OCI-LY1 (cell line): ENCODE results near the gene SLC29A1.

Experiments used
- H2AFZ ChIP-seq: fragments of 200-600 bp; sonication (generic), shearing (Covaris generic); 2 replicates; pipeline ENCODE4 v1.6.0; 2014; ENCODE audit warnings: antibody characterized with exemption, mild to moderate bottlenecking, low read length
- H3F3A ChIP-seq: fragments of 200-600 bp; sonication (generic), shearing (Covaris generic); 2 replicates; pipeline ENCODE4 v1.6.0; 2014; ENCODE audit warnings: mild to moderate bottlenecking, antibody characterized with exemption, low read length, moderate library complexity; ENCODE audit not compliant: insufficient read depth
- H3K27ac ChIP-seq: fragments of 200-600 bp; sonication (generic); 2 replicates; pipeline ENCODE4 v1.5.1; 2014; ENCODE audit warnings: low read length, mixed run types, mild to moderate bottlenecking, low read depth; ENCODE audit not compliant: poor library complexity, severe bottlenecking
- H3K27me3 ChIP-seq: fragments of 200-600 bp; sonication (generic); 2 replicates; pipeline ENCODE4 v1.6.0; 2014; ENCODE audit warnings: antibody characterized with exemption, mild to moderate bottlenecking, low read length, moderate library complexity; ENCODE audit not compliant: insufficient read depth
- H3K36me3 ChIP-seq: fragments of 200-600 bp; sonication (generic); 2 replicates; pipeline ENCODE4 v1.6.1; 2014; ENCODE audit warnings: mild to moderate bottlenecking, antibody characterized with exemption, low read length, moderate library complexity, mixed read lengths; ENCODE audit not compliant: insufficient read depth
- H3K4me1 ChIP-seq: fragments of 200-600 bp; sonication (generic); 2 replicates; pipeline ENCODE4 v1.5.1; 2014; ENCODE audit warnings: mild to moderate bottlenecking, low read length, moderate library complexity; ENCODE audit not compliant: insufficient read depth, severe bottlenecking
- H3K4me2 ChIP-seq: fragments of 200-600 bp; sonication (generic), shearing (Covaris generic); 2 replicates; pipeline ENCODE4 v1.6.1; 2014; ENCODE audit warnings: low read length
- H3K4me3 ChIP-seq: fragments of 200-600 bp; sonication (generic); 2 replicates; pipeline ENCODE4 v1.5.1; 2014; ENCODE audit warnings: low read length, low read depth, mild to moderate bottlenecking, mixed read lengths; ENCODE audit not compliant: poor library complexity, severe bottlenecking
- H3K79me2 ChIP-seq: fragments of 200-600 bp; shearing (Covaris generic); 2 replicates; pipeline ENCODE4 v1.6.1; 2016; ENCODE audit warnings: mixed run types, low read length, mixed read lengths; ENCODE audit not compliant: insufficient read depth
- H3K9ac ChIP-seq: fragments of 200-600 bp; sonication (generic), shearing (Covaris generic); 2 replicates; pipeline ENCODE4 v1.6.1; 2014; ENCODE audit warnings: mild to moderate bottlenecking, low read length, mixed read lengths
- H3K9me2 ChIP-seq: fragments of 200-600 bp; sonication (generic), shearing (Covaris generic); 2 replicates; pipeline ENCODE4 v1.6.1; 2014; ENCODE audit warnings: low read depth, mild to moderate bottlenecking, low read length, mixed read lengths
- H3K9me3 ChIP-seq: fragments of 200-600 bp; shearing (Covaris generic); 2 replicates; pipeline ENCODE4 v1.6.1; 2014; ENCODE audit warnings: low read length, mixed read lengths
- H4K20me1 ChIP-seq: fragments of 200-600 bp; sonication (generic), shearing (Covaris generic); 2 replicates; pipeline ENCODE4 v1.6.0; 2016; ENCODE audit warnings: mild to moderate bottlenecking, low read length; ENCODE audit not compliant: insufficient read depth
- EZH2 ChIP-seq: fragments of 200-600 bp; sonication (generic), shearing (Covaris generic); IDR thresholded peaks from 2 replicates; pipeline ENCODE4 v1.8.0; 2017; ENCODE audit warnings: borderline replicate concordance, mixed run types, mild to moderate bottlenecking, antibody characterized with exemption, low read length, moderate library complexity, mixed read lengths
- TF ChIP-seq, protein P1 (sequence below): fragments of 200-600 bp; sonication (generic), shearing (Covaris generic); IDR thresholded peaks from 2 replicates; pipeline ENCODE4 v1.5.1; 2017; ENCODE audit warnings: mild to moderate bottlenecking, antibody characterized with exemption, low read length, moderate library complexity, mixed read lengths

The SLC29A1 gene

DNA sequence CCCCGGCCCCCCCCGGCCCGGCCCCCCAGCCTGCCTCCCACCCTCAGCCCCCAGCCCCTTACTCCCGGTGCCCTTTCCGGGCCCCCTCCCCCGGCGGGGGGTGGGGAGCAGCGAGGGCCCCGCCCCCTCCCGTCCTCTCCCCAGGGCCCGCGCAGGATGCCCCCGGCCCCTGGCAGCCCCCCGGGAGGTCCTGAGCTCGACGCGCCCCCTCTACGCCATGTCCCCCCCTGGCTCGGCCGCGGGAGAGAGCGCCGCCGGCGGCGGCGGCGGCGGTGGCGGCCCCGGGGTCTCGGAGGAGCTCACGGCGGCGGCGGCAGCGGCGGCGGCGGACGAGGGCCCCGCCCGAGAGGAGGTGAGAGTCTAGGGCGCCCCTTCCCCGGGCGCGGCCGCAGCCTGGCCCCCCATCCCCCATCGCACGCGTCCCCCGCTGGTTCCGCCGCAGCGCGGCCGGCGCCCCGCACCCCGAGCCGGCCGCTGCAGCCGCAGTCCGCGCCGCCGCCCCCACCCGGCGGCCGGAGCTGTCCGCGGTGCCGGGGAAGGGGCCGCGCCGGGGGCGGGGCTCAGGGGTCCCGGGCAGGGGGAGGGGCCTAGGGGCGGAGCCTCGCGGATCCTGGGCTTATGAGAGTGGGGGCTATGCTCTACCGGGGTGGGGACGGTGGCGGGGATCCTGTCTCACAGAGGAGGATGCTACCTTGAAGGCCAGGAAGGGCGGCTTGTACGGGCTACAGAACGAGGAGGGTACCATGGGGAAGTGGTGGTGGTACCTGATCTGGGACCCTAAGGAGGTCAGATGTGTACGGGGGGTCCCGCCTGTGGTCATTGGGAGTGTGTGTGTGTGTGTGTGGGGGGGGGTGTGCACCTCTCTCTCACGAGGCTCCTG, 47.4 kb downstream of the SLC29A1 start:
- no peaks in the 10 kb centered on the region for H4K20me1 ChIP-seq
- H3K36me3 ChIP-seq = no peaks in the 10 kb centered on the region
- H3K27me3 ChIP-seq = peaks cover 6% of the 10 kb centered on the region; the same call in 1 of the 2 replicates
- H3K9ac ChIP-seq = no peak overlapping the region
- H3K9me3 ChIP-seq = no peaks in the 10 kb centered on the region
- peaks cover 2% of the 10 kb centered on the region for H3K4me1 ChIP-seq
- peak overlapping the region; percentile 36 for H3K4me3 ChIP-seq
- H3K27ac ChIP-seq = no peak overlapping the region
- TF ChIP-seq, protein P1, sequence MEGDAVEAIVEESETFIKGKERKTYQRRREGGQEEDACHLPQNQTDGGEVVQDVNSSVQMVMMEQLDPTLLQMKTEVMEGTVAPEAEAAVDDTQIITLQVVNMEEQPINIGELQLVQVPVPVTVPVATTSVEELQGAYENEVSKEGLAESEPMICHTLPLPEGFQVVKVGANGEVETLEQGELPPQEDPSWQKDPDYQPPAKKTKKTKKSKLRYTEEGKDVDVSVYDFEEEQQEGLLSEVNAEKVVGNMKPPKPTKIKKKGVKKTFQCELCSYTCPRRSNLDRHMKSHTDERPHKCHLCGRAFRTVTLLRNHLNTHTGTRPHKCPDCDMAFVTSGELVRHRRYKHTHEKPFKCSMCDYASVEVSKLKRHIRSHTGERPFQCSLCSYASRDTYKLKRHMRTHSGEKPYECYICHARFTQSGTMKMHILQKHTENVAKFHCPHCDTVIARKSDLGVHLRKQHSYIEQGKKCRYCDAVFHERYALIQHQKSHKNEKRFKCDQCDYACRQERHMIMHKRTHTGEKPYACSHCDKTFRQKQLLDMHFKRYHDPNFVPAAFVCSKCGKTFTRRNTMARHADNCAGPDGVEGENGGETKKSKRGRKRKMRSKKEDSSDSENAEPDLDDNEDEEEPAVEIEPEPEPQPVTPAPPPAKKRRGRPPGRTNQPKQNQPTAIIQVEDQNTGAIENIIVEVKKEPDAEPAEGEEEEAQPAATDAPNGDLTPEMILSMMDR = no peak
- no peak for TF ChIP-seq EZH2
- peak overlapping the region; percentile 41; the same call in 1 of the 2 replicates for H3K4me2 ChIP-seq
- no peaks in the 10 kb centered on the region for H3K79me2 ChIP-seq
- H3K9me2 ChIP-seq = no peaks in the 10 kb centered on the region
- no peak overlapping the region for H2AFZ ChIP-seq
- H3F3A ChIP-seq = no peaks in the 10 kb centered on the region

DNA sequence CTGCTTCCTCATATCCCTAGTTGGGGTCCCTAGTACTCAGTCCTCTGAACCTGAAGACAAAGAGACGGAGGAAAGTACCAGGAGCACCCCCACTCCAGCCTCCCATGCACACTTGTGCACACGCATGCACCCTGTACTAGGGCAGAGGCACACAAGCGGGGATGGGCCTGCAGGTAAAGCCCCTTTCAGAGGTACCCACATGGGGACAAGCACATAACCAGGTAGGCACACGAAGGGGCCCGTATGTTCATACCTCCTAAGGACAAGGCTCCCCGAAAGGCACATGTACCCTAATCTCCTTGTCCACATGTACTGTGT, 48.0 kb downstream of the SLC29A1 start:
- H3K9me2 ChIP-seq = no peaks in the 10 kb centered on the region
- H2AFZ ChIP-seq = no peak overlapping the region
- no peaks in the 10 kb centered on the region for H3K36me3 ChIP-seq
- H3K4me3 ChIP-seq = peak overlapping the region; percentile 36
- H3K9ac ChIP-seq = no peak overlapping the region
- peaks cover 6% of the 10 kb centered on the region; the same call in 1 of the 2 replicates for H3K27me3 ChIP-seq
- TF ChIP-seq, protein P1 = no peak
- no peak for TF ChIP-seq EZH2
- no peak overlapping the region for H3K27ac ChIP-seq
- no peaks in the 10 kb centered on the region for H3K4me1 ChIP-seq
- H3F3A ChIP-seq = no peaks in the 10 kb centered on the region
- H3K9me3 ChIP-seq = no peaks in the 10 kb centered on the region
- no peaks in the 10 kb centered on the region for H4K20me1 ChIP-seq
- peak overlapping the region; percentile 41; the same call in 1 of the 2 replicates for H3K4me2 ChIP-seq
- no peaks in the 10 kb centered on the region for H3K79me2 ChIP-seq

DNA sequence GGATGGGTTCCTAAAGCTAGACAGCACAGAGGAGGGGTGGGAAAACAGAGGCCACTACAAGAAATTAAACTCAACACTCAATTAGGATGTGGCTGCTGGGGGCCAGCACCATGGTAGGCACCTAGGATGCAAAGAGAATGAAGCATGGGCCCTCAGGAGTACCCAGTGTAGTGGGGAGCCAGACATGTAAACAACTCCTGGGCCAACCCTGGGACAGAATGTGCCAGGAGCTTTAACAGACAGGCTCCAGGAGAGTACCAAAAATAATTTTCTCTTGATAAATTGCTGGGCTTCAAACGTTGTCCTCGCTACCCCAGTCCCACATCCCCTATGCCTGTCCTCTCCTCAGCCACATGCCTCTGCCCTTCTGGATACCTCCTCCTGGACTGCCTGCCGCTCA, 48.5 kb downstream of the SLC29A1 start:
- no peak overlapping the region for H3K9ac ChIP-seq
- no peaks in the 10 kb centered on the region for H4K20me1 ChIP-seq
- H2AFZ ChIP-seq = no peak overlapping the region
- H3K27ac ChIP-seq = no peak overlapping the region
- H3K4me3 ChIP-seq = no peak overlapping the region
- H3K4me2 ChIP-seq = no peak overlapping the region
- no peaks in the 10 kb centered on the region for H3F3A ChIP-seq
- H3K79me2 ChIP-seq = no peaks in the 10 kb centered on the region
- no peaks in the 10 kb centered on the region for H3K9me2 ChIP-seq
- H3K27me3 ChIP-seq = peaks cover 6% of the 10 kb centered on the region; the same call in 1 of the 2 replicates
- H3K4me1 ChIP-seq = no peaks in the 10 kb centered on the region
- H3K36me3 ChIP-seq = no peaks in the 10 kb centered on the region
- no peak for TF ChIP-seq EZH2
- TF ChIP-seq, protein P1 = no peak
- H3K9me3 ChIP-seq = no peaks in the 10 kb centered on the region
